Activated CD4-positive, alpha-beta T cell treated with anti-CD3 and anti-CD28 coated beads, Interleukin-2, amount 50 U/mL, for 16 hours (primary cell): Measurements from ENCODE around the gene DCDC2.
"Not testable (repeated sequence)": the region's sequence is repeated elsewhere in the genome, so short reads cannot be mapped to it uniquely, and the experiment has no call there.

Experiments
- DNase-seq: peaks from one replicate; pipeline ENCODE4 v3.0.0-alpha.2; 2020

The DCDC2 gene

GRCh38 chr6:24323632-24324337 is 34.1 kb downstream of the DCDC2 start:
- no peak for DNase-seq

DNA sequence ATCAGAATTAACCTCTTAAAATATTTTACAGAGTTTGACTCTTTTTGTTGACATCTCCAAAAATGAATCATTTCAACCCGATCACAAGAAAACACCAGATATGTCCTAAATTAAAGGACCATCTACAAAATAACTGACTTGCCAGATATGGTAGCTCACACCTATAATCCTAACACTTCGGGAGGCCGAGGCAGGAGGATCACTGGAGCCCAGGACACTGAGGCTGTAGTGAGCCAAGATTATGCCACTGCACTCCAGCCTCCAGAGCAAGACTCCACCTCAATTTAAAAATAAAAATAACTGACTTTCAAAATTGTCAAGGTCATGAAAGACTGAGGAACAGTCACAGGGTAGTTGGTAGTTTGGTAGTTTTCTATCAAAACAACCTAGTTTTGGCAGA is 34.9 kb downstream of the DCDC2 start:
- DNase-seq, result no peak

GRCh38 chr6:24322446-24322845 is 35.4 kb downstream of the DCDC2 start:
- not testable (repeated sequence) for DNase-seq

- DNase-seq, result no peak
These were observed 36.2 kb downstream of the DCDC2 start for GRCh38 chr6:24321538-24322162.

GRCh38 chr6:24313251-24314141 is 44.4 kb downstream of the DCDC2 start:
- DNase-seq, result no peak

DNA sequence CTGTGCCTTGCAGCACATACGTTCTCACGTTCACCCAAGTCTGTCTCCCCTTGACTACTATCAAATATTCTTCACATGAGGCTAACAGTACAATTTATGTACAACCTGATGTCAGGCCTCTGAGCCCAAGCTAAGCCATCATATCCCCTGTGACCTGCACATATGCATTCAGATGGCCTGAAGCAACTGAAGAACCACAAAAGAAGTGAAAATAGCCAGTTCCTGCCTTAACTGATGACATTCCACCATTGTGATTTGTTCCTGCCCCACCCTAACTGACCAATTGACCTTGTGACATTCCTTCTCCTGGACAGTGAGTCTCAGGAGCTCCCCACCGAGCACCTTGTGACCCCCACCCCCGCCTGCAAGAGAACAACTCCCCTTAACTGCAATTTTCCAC is 46.1 kb downstream of the DCDC2 start:
- DNase-seq, result not testable (repeated sequence)

GRCh38 chr6:24307881-24308280 is 50.0 kb downstream of the DCDC2 start:
- DNase-seq, result no peak

DNA sequence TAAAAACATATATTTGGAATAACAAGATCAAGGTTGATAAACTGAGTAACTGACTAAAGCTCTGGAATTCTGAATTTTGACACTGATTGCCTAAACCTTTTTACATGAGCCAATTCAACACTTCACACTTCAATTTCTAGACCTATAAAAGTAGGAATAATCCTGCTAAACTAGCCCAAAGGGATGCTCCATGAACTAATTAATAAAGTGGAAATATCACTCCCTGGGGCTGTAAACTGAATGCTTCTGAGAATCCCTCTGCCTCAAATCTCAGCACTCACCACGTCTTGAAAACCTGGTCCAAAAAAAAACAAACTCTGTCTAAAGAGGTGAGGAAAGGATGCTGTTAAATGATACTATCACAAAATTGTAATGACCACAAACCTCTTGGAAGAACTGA is 50.9 kb downstream of the DCDC2 start:
- DNase-seq, result no peak

DNA sequence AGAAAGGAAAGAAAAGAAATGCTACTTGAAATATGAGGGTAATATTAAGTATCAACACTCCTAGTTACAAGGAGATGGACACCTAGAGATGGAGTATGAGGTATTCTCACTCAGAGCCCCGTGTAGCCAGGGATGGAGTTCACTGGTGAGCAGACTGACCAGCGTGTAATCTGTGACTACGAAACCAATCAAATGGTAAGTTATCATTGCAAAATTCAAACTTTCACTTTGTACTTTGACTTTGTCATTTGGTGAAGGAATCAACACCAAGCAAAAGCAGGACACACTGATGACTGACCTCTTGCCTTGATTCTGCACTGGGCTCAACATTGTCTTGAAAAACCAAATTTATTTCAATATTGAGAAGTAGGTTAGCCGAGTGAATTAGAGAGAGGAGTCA is 51.8 kb downstream of the DCDC2 start:
- no peak for DNase-seq

DNA sequence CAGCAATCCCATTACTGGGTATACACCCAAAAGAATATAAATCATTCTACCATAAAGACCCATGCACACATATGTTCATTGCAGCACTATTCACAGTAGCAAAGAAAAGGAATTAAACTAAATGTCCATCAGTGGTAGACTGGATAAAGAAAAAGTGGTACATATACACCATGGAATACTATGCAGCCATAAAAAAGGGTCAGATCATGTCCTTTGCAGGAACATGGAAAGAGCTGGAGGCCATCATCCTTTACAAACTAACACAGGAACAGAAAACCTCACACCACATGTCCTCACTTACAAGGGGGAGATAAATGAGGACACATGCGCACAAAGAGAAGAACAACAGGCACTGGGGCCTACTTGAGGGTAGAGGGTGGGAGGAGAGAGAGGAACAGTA is 60.9 kb downstream of the DCDC2 start:
- DNase-seq, result no peak

- not testable (repeated sequence) for DNase-seq
These were observed 64.0 kb downstream of the DCDC2 start for GRCh38 chr6:24293852-24294251.

GRCh38 chr6:24287239-24287638 is 70.6 kb downstream of the DCDC2 start:
- no peak for DNase-seq

GRCh38 chr6:24284006-24284405 is 73.9 kb downstream of the DCDC2 start:
- DNase-seq, result no peak

GRCh38 chr6:24283043-24283985 is 74.5 kb downstream of the DCDC2 start:
- peak; percentile 25 for DNase-seq

DNA sequence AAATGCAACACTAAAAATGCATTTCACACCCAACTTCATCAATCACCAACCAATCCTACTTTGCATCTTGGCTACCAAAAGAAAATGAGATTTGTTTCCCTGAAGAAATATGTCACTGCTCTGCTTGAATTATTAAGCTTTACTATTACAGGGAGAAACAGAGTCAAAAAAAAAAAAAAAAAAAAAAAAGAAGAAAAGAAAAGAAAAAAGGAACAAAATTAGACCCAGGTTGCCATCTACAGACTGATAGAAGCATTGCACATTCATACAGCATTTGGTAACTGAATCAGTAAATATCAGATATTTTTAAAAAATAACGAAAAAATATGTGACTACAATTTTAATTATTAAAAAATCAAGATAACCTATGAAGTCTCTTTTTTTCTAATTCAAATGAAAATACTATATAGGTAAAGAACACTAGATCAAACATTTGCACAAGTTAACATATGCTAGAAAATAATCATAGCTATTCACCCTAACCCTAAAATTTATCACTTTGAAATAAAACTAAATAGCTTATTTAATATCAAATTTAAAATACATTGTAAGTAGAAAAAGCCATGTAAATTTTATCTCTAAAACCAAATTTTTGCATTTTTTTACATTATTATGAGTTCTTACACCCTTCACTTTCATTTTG is 83.3 kb downstream of the DCDC2 start:
- DNase-seq, result peak; percentile 3

GRCh38 chr6:24273096-24273870 is 84.6 kb downstream of the DCDC2 start:
- no peak for DNase-seq

- DNase-seq, result no peak
These were observed 85.3 kb downstream of the DCDC2 start for GRCh38 chr6:24272553-24272952.

DNA sequence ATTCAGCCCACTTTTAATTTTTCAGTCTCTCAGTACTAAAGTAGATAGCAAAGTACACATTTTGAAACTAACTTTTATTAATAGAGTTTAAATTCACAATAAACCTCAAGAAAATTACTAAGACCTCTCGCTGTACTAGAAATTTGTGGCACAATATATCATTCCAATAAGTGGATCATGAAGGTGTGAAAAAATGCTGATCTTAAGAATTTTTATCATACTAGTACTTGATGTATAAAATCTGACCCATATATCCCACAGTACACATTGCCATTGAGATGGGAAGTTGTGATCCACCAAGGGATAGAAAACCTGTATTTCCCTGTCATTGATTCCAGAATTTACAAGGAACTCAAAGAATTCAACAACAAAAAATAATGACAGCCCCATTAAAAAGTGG is 85.7 kb downstream of the DCDC2 start:
- DNase-seq, result no peak

DNA sequence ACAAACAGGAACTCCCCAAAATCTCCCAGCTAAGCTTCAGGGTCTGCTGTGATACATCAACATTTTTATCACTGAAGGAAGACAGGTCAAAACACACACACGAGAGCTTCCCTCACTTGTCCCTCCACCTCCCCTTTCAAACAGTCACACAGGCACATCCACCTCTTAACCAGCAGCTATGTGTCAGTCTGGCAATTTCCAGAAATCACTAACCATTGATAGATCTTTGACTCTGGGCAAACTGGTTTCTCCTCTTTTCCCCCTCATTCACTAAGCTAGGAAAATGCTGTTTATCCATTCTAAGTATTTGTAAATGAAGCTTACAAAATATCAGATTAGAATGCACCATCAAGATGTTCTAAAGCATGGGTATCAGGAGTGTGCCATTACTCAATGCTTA is 87.8 kb downstream of the DCDC2 start:
- no peak for DNase-seq

- DNase-seq, result not testable (repeated sequence)
These were observed 99.6 kb downstream of the DCDC2 start for GRCh38 chr6:24258214-24258613.

- no peak for DNase-seq
These were observed 100.6 kb downstream of the DCDC2 start for GRCh38 chr6:24257282-24257681.
